Measurements from ENCODE around the gene KRT84.

GRCh38 chr12:52355176-52355575, 30.3 kb downstream of the KRT84 start:
- TF ChIP-seq CTCF (IDR thresholded peaks at IDR 0.05): no peak
- TF ChIP-seq POLR2A (IDR thresholded peaks at IDR 0.05): no peak
